Prostate gland (tissue), 2 donors: ENCODE data around the gene MPV17L. TPM values are rescaled to one million over a fixed set of nuclear protein-coding genes. Genes with fewer than 3 reads are reported as not detected.

Experiments
- DNase-seq: peaks from one replicate; pipeline ENCODE4 v3.0.0-alpha.2; 2019; ENCODE audit warnings: low spot score
- H3K27ac ChIP-seq, 2 donors: fragments of 200-600 bp; sonication (generic); 2 replicates each; pipeline ENCODE4 v1.5.1; 2017 to 2019
- H3K27me3 ChIP-seq: fragments of 200-600 bp; sonication (generic); replicated peaks from 2 replicates; pipeline ENCODE4 v1.5.1; 2019; ENCODE audit not compliant: insufficient read depth
- H3K36me3 ChIP-seq, 2 donors: fragments of 200-600 bp; sonication (generic); 1 replicate in 1 of 2; 2 replicates in 1 of 2; pipeline versions ENCODE4 v1.5.1 to v1.8.1; 2017 to 2019
- H3K4me1 ChIP-seq: fragments of 200-600 bp; sonication (generic); replicated peaks from 2 replicates; pipeline ENCODE4 v1.5.1; 2019
- H3K4me3 ChIP-seq, 2 donors: fragments of 200-600 bp; sonication (generic); 2 replicates each; pipeline ENCODE4 v1.5.1; 2017 to 2019
- H3K9me3 ChIP-seq: fragments of 200-600 bp; sonication (generic); 2 replicates; pipeline ENCODE4 v1.5.1; 2017
- POLR2A ChIP-seq: fragments of 450-650 bp; IDR thresholded peaks from one replicate; pipeline ENCODE4 v1.6.1; 2016; ENCODE audit warnings: antibody characterized with exemption, mild to moderate bottlenecking
- POLR2AphosphoS5 ChIP-seq: sonication (generic); formaldehyde crosslinking; IDR thresholded peaks from one replicate; pipeline ENCODE4 v1.6.1; 2017; ENCODE audit warnings: antibody characterized with exemption
- WGBS: methylation state at CpG from one replicate; pipeline ENCODE4 v1.1.5; 2018; 5-methylcytosine and 5-hydroxymethylcytosine counted together
- intact Hi-C: fragments of 100-400 bp; cut with DNase I; formaldehyde crosslinking; loops from one replicate; pipeline ENCODE4 v1.14.2; 2022
- total RNA-seq, 2 donors: library from RNA; depleted of rRNA; stranded (reverse); fragments of >200 nt; gene quantifications; one replicate each; pipeline ENCODE4 v1.1.0, GENCODE V29; 2016
- TF ChIP-seq, protein P1 (sequence below), 4 experiments: fragments of 200-600 bp in 2 of 4; fragments of 450-650 bp in 2 of 4; sonication (generic) in 2 of 4; IDR thresholded peaks; 1 replicate in 3 of 4; 2 replicates in 1 of 4; pipeline ENCODE4 v1.5.1; 2016 to 2019; ENCODE audit warnings: antibody characterized with exemption in 4 of 4, mild to moderate bottlenecking in 2 of 4, moderate library complexity in 2 of 4

Gene MPV17L
- total RNA-seq, 2 donors from 2014 or later: 8.1 to 13.5 TPM

DNA sequence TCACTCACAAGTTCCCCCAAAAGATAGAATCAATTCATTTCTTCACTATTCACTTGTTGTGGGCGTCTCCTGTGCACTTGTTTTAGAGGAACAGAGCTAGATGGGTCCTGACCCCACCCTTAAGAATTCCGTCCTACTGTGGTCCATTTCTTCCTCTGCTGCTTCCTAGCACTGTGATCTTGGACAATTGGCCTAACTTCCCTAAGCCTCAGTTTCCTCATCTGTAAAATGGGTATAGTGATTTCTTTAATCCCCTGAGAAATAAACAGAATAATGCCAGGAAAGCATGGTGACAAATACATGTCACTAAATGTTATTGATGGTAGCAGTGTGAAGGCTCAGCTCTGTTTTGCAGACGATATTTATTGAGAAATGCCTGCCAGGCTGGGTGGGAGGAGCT, 48.7 kb downstream of the MPV17L start:
- no peak for TF ChIP-seq POLR2A
- no peak for TF ChIP-seq POLR2AphosphoS5
- TF ChIP-seq, protein P1, sequence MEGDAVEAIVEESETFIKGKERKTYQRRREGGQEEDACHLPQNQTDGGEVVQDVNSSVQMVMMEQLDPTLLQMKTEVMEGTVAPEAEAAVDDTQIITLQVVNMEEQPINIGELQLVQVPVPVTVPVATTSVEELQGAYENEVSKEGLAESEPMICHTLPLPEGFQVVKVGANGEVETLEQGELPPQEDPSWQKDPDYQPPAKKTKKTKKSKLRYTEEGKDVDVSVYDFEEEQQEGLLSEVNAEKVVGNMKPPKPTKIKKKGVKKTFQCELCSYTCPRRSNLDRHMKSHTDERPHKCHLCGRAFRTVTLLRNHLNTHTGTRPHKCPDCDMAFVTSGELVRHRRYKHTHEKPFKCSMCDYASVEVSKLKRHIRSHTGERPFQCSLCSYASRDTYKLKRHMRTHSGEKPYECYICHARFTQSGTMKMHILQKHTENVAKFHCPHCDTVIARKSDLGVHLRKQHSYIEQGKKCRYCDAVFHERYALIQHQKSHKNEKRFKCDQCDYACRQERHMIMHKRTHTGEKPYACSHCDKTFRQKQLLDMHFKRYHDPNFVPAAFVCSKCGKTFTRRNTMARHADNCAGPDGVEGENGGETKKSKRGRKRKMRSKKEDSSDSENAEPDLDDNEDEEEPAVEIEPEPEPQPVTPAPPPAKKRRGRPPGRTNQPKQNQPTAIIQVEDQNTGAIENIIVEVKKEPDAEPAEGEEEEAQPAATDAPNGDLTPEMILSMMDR (IDR thresholded peaks at IDR 0.05): no peak
- H3K27me3 ChIP-seq: no peaks in the 10 kb centered on the region
- no peak for DNase-seq
- WGBS: 95% methylated on average over 3 of the region's 3 CpGs
- intact Hi-C loops: no loop called here
- no peak overlapping the region for H3K27ac ChIP-seq
- no peaks in the 10 kb centered on the region for H3K9me3 ChIP-seq
- no peak overlapping the region for H3K4me3 ChIP-seq
- H3K4me1 ChIP-seq: no peaks in the 10 kb centered on the region
- no peaks in the 10 kb centered on the region for H3K36me3 ChIP-seq

DNA sequence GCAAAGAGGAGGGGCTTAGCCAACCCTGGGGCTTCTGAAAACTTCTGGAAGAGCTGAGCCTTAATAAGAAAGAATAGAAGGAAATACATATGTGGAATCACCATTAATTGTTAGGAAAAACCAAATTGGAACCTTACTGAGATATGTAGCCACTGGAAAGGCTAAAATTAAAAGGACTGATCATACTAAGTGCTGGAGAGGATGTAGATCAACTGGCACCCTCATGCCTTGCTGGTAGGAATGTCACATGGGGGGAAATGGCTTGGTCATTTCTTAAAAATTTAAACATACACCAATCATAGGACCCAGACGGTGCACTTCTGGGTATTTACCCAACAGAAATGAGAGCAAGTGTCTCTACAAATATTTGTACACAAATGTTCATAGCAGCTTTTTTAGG, 49.9 kb downstream of the MPV17L start:
- no peaks in the 10 kb centered on the region for H3K4me1 ChIP-seq
- H3K27me3 ChIP-seq: no peaks in the 10 kb centered on the region
- TF ChIP-seq, protein P1 (IDR thresholded peaks at IDR 0.05): no peak
- TF ChIP-seq POLR2A: no peak
- TF ChIP-seq POLR2AphosphoS5: no peak
- WGBS: 76% methylated on average over 1 of the region's 1 CpG
- H3K27ac ChIP-seq: no peak overlapping the region
- H3K9me3 ChIP-seq: no peaks in the 10 kb centered on the region
- H3K36me3 ChIP-seq: no peaks in the 10 kb centered on the region
- H3K4me3 ChIP-seq: no peak overlapping the region
- intact Hi-C loops: no loop called here
- no peak for DNase-seq

DNA sequence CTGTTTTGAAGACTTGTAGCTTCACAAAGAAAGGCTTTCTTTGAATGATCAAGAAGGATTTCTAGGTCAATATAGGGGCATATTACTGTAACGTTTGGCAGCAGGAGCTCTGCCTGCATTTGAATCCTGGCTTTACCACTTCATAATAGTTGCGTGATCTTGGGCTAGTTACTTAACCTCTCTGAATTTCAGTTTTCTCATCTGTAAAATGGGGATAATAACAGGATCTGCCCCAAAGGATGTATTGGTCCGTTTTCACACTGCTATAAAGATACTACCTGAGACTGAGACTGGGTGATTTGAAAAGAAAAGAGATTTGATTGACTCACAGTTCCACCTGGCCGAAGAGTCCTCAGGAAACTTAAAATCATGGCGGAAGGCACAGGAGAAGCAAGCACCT, 51.3 kb downstream of the MPV17L start:
- Histone ChIP-seq H3K4me3 (no peak overlapping the region), H3K9me3 (no peaks in the 10 kb centered on the region), H3K36me3 (no peaks in the 10 kb centered on the region), H3K4me1 (no peaks in the 10 kb centered on the region), H3K27me3 (no peaks in the 10 kb centered on the region), H3K27ac (no peak overlapping the region)
- intact Hi-C loops: no loop called here
- DNase-seq: no peak
- whole genome bisulfite sequencing: 93% methylated on average over 5 of the region's 5 CpGs
- TF ChIP-seq, protein P1 (IDR thresholded peaks at IDR 0.05): no peak
- TF ChIP-seq POLR2AphosphoS5 (no peak), POLR2A (no peak)

DNA sequence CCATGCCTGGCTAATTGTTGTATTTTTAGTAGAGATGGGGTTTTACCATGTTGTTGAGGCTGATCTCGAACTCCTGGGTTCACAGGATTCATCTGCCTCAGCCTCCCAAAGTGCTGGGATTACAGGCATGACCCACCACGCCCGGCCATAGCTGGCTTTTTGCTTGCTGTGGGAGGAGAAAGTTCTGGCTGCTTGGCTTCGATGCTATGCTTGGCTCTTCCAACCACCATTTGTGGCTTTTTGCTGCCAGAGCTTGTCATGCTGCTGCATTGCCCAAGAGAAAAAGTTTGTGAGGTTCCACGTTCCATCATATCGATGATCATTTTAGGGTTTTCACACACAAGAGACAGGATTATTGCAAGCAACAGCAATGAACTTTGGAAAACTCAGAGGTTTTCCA, 55.1 kb downstream of the MPV17L start:
- DNase-seq: no peak
- Histone ChIP-seq H3K27me3 (no peaks in the 10 kb centered on the region), H3K4me1 (no peaks in the 10 kb centered on the region), H3K27ac (no peak overlapping the region), H3K4me3 (no peak overlapping the region), H3K9me3 (no peaks in the 10 kb centered on the region), H3K36me3 (no peaks in the 10 kb centered on the region)
- TF ChIP-seq, protein P1 (IDR thresholded peaks at IDR 0.05): no peak
- TF ChIP-seq POLR2A (no peak), POLR2AphosphoS5 (no peak)
- intact Hi-C loops: no loop called here
- WGBS: 71% methylated on average over 6 of the region's 6 CpGs

DNA sequence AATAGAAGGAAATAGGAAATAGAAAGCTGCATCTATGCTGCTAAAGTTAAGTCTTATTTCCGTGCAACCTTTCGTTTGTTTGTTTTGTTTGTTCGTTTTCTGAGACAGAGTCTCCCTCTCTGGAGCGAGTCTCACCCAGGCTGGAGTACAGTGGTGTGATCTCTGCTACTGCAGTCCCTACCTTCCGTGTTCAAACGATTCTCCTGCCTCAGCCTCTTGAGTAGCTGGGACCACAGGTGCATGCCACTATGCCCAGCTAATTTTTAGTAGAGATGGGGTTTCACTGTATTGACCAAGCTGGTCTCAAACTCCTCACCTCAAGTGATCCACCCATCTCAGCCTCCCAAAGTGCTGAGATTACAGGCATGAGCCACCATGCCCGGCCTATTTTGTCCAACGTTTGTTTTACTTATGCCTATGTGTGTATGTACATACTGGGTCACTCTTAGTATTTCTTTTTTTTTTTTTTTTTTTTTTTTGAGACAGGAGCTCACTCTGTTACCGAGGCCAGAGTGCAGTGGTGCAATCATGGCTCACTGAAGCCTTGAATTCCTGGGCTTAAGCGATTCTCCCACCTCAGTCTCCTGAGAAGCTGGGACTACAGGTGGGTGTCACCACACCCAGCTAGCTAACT, 55.7 kb downstream of the MPV17L start:
- no peak overlapping the region for H3K4me3 ChIP-seq
- 78% methylated on average over 10 of the region's 10 CpGs for WGBS
- no peaks in the 10 kb centered on the region for H3K36me3 ChIP-seq
- intact Hi-C loops: no loop called here
- H3K9me3 ChIP-seq: no peaks in the 10 kb centered on the region
- H3K4me1 ChIP-seq: no peaks in the 10 kb centered on the region
- DNase-seq: no peak
- TF ChIP-seq POLR2AphosphoS5 (no peak), POLR2A (no peak)
- TF ChIP-seq, protein P1 (IDR thresholded peaks at IDR 0.05): no peak
- no peaks in the 10 kb centered on the region for H3K27me3 ChIP-seq
- no peak overlapping the region for H3K27ac ChIP-seq
